Measurements from ENCODE around the gene C1orf53.
"Not testable (repeated sequence)": the region's sequence is repeated elsewhere in the genome, so short reads cannot be mapped to it uniquely, and the experiment has no call there.

C1orf53 gene

DNA sequence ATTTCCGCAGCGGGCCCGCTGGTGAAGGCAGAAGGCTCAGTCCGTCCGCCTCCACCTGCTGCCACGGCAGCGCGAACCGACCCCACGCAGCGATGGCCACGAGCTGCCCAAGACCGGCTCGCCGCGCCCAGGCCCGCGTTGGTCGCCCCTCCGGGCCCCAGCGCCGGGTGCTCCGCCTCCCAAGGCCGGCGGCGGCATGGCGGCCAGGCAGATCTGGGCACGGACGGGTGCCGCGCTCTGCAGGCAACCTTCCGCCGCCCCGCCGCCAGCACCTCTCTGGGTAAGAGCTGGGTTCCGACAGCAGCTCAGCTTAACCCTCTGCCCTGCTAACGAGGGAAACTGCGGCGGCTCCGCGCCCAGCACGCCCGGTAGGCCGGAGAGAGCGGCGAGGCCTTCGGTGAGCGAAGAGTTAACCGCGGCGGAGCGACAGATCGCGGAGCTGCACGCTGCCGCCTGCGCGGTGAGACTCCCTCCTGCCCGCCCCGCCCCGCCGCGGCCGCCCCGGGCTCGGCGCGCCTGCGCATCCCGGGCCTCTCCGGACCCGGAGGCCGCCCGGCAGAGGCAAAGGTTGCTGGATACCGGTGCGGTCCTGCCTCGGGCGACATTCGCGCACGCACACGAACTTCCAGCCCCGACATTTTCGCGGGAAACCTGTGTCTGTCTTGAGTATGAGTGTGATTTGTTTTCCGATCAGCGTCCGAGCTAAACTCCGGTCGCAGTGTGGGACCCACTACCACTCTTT lies at the start of gene C1orf53:
Gene C1orf53 (plus strand): TSS at position 177 of the 742 bp plus-strand sequence. CDS start 20 bp downstream, at position 197.
- DNase-seq (ENCODE audit: low read depth, low spot score), result peak; percentile 96

DNA sequence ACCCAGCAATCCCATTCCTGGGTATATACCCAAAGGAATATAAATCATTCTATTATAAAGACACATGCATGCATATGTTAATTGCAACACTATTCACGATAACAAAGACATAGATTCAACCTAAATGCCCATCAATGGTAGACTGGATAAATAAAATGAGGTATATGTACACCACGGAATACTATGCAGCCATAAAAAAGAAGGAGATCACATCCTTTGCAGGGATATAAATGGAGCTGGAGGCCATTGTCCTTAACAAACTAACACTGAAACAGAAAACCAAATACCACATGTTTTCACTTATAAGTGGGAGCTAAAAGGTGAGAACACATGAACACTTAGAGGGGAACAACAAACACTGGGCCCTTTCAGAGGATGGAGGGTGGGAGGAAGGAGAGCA lies 46.7 kb upstream of the C1orf53 start:
- not testable (repeated sequence) for DNase-seq (ENCODE audit: low read depth, low spot score)

DNA sequence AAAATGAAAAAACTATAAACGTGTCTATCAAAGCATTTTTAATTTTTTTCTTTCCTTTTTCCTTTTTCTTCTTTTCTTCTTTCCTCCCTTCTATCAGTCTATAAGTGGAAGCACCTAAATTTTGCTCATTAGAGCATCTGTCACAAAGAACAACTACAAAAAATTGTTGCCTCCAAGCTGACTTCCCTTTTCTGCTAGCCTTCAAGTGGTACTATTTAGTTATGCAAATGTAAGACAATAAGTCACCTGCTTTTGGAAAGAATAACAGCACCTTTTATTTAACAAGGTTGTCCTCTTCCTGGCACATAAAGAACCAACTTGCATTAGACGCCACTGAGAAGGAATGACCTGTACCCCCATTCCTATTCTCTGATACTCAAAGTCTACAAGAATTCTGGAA lies 45.0 kb upstream of the C1orf53 start:
- no peak for DNase-seq (ENCODE audit: low read depth, low spot score)

DNA sequence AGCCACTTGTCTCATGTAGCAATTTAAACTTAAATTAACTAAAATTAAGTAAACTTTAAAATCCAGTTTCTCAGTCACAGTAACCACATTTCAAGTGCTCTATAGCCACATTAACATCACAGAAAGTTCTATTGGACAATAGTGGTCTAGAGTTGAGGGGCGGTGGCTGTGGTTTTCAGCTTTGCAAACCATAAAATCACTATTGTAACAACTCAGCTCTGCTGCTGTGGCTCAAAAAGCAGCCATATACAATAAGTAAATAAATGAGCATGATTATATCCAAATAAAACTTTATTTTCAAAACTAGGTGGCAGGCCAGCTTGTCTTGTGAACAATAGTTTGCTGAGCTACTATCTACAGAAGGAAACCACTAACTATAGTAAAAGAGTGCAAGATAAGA lies 43.4 kb upstream of the C1orf53 start:
- DNase-seq (ENCODE audit: low read depth, low spot score), result no peak

DNA sequence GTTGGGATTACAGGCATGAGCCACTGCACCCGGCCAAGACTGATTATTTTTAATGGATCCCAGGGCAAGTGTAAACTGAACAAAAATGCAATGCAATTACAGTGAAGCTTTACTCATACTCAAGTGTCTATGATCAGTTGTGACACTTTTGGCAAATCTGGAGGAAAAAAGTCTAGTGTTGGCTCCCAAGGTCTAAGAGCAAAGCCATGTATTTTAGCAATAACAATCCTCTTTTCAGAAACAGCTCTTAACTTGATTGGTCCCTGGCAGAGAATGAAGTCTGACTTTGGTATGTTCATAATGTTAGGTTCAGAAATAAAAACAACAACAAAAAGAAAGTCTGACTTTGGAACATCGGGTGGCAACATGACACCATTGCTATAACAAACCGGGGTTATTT lies 40.2 kb upstream of the C1orf53 start:
- DNase-seq (ENCODE audit: low read depth, low spot score), result no peak

DNA sequence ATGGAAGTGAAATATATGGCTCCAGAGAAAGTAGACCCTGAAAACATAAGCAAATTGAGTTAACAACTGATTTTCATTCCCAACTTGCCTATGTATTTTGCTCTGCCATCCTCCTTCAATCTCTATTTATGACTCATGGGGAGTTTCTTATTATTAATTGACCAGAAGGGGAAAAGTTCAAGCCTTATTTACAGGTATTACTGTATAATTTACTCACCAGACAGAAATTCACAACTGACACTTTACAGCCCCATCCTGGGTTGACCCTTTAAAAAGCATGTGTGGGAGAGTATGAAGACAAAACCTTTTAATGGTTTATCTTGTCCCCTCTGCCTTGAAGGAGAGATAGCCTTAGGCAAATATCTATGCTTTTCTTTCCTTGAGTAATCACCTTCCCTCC lies 39.8 kb upstream of the C1orf53 start:
- no peak for DNase-seq (ENCODE audit: low read depth, low spot score)

DNA sequence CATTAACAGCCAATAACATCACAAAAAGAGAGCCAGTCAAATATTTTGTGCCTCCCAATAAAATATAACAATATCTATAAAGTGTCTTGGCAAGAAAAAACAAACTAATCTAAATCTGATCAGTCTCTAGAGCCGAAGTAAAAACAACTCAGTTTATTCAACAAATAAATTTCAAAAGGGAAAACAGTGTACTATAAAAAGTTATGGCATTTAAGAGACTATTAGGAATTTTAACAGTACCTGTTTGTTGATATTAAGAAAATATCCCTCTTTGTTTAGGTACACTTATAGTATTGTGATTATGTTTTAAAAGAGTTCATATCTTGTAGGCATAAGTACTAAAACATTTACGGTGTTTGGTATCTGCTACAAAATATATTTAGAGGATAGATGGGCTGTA lies 36.6 kb upstream of the C1orf53 start:
- no peak for DNase-seq (ENCODE audit: low read depth, low spot score)

DNA sequence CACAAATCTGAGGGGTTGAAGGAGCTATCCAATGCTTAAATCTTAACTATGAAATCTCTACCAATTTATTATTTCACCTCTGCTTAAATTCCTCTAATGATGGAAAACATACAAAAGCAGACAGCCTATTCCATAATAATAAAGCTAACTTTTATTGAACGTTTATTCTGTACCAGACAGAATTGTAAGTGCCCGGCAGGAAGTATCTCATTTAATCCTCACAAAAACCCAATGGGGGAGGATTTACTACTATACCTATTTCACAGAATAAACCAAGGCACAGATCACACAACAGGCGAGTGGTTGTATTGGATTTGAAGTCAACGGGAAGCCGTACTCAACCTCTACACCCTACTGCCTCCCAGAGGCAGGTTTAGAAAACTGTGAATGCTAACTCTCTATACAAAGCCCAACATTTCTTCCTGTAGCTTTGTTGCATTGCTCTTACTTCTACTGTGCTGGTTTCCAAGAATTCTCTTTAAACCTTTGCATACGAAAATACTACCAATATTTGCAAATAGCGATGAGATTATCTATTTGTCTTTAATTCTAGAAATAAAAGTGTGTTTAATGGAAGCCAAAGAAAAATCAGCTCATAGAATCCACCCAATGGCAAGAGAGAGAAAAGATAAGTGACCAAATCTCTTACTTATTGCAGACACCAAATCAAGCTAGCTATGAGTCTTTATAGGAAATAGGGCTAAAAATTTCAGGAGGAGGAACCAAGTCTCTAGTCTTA lies 33.5 kb upstream of the C1orf53 start:
- DNase-seq (ENCODE audit: low read depth, low spot score), result peak; percentile 62

DNA sequence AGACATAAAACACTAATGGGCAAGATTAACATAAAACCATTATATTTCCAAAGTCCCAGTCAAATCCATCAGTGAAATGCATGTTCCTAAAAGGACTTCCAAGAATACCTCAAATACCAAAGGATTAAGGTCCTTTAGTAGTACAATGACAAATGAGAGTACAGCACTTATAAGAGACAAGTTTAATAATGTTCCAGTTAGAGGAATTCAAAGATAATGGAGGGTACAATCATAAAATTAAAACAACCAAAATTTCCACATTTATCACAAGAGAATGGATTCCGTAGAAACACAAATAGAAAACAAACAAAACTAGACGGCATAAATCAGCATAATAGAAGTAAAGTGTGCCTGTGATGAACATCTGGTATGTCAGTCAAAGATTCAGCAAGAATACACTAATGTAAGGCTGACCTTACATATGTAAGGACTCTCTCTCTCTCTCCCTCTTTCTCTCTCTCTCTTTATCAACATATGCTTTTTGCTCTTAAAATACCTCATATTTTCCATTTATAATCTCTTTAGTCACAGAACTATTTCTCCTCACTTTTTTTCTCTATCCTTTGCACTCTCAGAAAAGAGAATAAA lies 32.8 kb upstream of the C1orf53 start:
- no peak for DNase-seq (ENCODE audit: low read depth, low spot score)

DNA sequence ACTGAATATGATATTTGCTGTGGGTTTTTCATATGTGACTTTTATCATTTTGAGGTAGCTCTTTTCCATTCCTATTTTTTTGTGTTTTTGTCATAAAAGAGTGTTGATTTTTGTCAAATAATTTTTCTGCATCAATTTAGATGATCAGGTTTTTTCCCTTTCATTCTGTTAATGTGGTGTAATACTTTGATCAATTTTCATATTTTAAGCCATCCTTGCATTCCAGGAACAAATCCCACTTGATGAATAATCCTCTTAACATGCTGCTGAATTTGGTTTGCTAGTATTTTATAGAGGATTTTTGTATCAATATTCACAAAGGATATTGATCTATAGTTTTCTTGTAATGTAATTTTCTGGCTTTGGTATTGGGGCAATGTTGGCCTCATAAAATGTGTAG lies 25.5 kb upstream of the C1orf53 start:
- DNase-seq (ENCODE audit: low read depth, low spot score), result no peak

DNA sequence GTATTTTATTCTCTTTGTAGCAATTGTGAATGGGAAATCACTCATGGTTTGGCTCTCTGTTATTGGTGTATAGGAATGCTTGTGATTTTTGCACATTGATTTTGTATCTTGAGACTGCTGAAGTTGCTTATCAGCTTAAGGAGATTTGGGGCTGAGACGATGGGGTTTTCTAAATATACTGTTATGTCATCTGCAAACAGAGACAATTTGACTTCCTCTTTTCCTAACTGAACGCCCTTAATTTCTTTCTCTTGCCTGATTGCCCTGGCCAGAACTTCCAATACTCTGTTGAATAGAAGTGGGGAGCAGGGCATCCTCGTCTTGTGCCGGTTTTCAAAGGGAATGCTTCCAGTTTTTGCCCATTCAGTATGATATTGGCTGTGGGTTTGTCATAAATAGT lies 22.0 kb upstream of the C1orf53 start:
- not testable (repeated sequence) for DNase-seq (ENCODE audit: low read depth, low spot score)

DNA sequence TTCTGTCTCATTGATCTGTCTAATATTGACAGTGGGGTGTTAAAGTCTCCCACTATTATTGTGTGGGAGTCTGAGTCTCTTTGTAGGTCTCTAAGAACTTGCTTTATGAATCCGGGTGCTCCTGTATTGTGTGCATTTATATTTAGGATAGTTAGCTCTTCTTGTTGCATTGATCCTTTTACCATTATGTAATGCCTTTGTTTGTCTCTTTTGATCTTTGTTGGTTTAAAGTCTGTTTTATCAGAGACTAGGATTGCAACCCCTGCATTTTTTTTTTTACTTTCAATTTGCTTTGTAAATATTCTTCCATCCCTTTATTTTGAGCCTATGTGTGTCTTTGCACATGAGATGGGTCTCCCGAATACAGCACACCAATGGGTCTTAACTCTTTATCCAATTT lies 20.2 kb upstream of the C1orf53 start:
- not testable (repeated sequence) for DNase-seq (ENCODE audit: low read depth, low spot score)

DNA sequence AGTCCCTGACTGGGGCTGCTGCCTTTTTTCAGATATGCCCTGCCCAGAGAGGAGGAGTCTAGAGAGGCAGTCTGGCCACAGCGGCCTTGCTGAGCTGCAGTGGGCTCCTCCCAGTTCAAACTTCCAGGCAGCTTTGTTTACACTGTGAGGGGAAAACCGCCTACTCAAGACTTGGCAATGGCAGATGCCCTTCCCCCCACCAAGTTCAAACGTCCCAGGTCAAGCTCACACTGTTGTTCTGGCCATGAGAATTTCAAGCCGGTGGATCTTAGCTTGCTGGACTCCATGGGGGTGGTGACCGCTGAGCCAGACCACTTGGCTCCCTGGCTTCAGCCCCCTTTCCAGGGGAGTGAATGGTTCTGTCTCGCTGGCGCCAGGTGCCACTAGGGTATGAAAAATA lies 18.3 kb upstream of the C1orf53 start:
- DNase-seq (ENCODE audit: low read depth, low spot score), result no peak

DNA sequence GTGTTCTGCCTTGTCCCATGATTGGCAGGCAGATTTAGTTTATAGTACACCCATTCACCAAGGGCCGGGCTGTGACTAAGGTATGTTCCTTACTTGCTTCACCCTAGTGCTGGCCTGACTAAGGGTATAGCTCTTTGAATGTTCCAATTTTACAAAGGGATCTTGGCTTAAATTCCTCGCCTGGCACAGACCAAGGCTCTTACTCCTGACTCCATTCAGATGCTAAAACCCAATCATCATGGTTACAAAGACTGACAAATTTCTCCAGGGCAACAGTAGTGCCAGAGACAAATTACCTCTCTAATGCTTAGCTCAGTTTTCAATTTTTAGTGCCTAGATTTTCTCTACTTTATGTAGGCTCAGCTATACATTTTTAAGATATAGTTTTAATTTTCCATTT lies 11.5 kb upstream of the C1orf53 start:
- no peak for DNase-seq (ENCODE audit: low read depth, low spot score)

DNA sequence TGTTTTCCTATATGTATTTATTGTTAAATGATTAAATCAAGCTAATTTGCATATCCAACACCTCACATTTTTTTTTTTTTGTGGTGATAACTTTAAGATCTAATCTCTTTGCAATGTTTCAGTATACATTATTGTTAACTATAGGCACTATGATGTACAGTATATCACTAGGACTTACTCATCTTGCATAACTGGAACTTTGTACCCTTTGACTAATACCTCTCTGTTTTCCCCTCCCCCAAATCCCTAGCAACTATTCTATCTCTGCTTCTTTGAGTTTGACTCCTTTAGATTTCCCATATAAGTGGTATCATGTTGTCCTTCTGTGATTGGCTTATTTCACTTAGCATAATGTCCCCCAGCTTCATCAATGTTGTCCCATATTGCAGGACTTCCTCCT lies 9.7 kb upstream of the C1orf53 start:
- no peak for DNase-seq (ENCODE audit: low read depth, low spot score)

DNA sequence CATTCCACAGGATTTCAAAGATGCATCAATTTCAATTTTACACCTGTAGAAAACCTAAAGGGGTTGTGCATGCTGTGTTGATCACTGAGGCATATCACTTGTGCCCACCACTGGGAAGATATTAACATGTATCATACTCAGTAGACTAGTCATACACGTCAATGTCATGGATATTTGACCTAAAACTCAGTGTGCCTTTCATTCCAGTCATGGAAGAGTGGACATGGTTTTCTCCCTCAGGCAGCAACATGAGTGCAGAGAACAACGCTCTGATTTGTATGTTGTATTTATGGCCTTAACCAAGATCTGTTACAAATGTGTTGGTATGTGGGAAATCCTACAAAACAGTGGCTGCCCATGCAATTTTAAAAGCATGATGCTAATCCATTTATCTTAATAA lies 6.1 kb upstream of the C1orf53 start:
- no peak for DNase-seq (ENCODE audit: low read depth, low spot score)

DNA sequence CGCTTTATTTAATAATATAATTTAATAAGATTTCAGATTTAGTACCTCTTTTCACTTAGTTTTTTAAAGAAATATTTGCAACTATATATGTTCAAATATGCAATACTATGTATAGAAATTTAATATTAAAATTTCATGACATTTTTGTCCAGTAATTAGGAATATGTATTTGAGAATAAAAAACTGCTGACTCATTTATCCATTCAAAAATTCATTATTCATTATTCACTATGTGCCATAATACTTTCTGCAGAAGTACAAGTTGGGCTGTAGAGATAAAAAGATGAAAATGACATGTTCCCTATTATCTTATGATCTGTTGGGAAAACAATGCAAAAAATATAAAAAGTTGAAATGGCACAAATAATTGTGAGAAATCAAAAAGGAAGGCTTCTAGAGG lies 3.4 kb upstream of the C1orf53 start:
- DNase-seq (ENCODE audit: low read depth, low spot score), result no peak

DNA sequence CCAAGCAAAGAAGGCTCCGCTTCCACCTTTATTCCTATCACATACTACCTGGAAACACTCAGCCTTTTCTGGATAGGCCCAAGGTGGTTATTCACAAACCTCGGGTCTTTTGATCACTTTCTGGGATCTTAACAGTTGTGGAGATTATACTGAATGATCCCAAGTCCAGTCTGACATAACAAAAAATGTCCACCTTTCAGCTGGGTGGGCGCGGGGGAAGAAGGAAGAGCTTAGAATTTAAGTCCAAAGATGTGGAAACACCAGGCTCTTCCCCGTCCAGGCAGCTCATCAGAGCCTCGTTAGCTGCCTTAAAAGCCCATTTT lies 338 bp upstream of the C1orf53 start:
- DNase-seq (ENCODE audit: low read depth, low spot score), result no peak

DNA sequence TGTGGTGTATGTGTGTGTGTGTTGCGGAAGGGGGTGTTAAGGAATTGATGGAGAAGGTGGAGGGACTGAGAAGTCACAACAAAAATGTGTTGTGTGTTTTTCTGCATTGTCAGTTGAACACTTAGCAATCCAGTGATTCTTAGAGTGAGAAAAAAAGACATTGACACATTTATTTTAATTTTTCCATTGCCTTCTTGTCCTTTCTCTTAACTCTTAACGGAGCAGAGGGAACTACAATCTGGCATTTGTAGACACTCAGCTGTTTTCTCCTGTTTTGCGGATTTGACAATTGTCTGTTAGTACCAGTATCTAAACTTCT lies 725 bp downstream of the C1orf53 start:
- DNase-seq (ENCODE audit: low read depth, low spot score), result no peak

DNA sequence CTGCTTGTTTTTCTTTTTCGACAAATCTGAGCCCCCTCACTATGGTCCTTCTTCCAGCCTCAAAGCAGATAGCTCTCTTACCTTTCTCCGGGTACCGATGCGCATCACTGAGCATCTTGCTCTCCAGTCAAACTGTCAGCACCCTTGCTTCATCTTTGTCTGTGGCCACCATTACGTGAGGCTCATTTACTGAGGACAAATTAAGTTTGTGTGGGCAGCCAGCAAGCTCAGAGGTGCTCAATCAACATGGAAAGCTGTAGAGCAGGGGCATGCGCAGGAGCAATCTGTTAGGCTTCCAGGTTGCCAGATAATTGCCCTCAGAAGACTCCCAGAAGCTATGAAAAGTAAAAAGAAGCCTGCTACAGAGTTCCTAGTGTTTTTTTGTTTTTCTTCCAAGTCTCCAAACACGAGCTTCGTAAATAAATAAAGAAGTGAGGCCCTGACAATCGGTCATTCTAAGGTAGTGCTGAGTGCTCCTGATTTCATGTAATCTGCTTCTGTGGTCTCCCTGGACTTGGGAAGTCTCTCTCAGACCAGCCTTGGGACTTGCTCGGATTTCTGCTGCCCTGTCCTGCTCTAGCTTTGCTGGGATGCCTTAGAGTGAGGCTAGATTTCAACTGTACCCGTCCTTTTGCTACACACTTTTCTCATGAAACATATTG lies 1.8 kb downstream of the C1orf53 start:
- DNase-seq (ENCODE audit: low read depth, low spot score), result no peak

DNA sequence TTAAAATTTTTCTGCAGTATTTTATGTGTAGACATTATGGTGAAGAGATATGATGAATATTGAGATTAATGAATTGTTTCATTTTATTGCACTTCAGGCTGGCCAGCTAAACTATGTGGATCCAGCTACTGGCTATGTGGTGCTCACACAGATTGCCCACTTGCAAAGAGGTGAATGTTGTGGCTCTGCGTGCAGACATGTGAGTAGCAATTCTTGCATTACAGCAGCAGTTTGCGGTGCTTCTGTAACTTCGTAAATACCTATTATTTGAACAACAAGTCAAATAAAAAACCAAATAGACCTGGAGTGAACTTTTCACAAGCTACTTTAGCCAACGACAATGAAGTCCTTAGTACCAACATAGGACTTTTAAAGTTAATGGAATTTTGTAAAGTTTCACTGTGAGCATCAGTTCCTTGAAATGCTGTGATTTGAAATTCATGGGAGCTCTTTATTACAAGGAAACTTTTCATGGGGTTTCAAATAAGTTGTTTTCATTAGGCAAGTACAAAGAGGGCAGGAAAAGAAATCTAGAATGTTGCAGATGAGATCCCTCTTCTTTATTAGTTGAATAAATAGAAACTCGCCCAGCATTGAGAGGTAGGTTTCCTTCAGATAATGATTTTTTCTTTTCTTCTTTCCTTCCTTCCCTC lies 3.4 kb downstream of the C1orf53 start:
- no peak for DNase-seq (ENCODE audit: low read depth, low spot score)
